ENCODE results near the gene PAPSS2. TPM values are rescaled to one million over a fixed set of nuclear protein-coding genes. Genes with fewer than 3 reads are reported as not detected.

PAPSS2 gene
- total and polyA plus RNA-seq, 4 donors, result 24.3 to 86.5 (median 59.3) TPM

- peaks cover 0 to 5% (median under 1%) of the 10 kb centered on the region in 4 donors for H3K36me3 ChIP-seq (ENCODE audit: control insufficient read depth in 4 of 4, insufficient read depth in 3 of 4, low read depth in 1 of 4, low read length in 3 of 4)
- H3K27ac ChIP-seq (ENCODE audit: low read depth in 1 of 2, low read length in 2 of 2), result no peak overlapping the region
These were observed 99.9 kb downstream of the PAPSS2 start for GRCh38 chr10:87759551-87759950.

More at GRCh38 chr10:87759551-87759950, 99.9 kb downstream of the PAPSS2 start:
- H3K9me3 ChIP-seq (ENCODE audit: control insufficient read depth in 4 of 4, low read length in 3 of 4), result no peaks in the 10 kb centered on the region
- H3K9ac ChIP-seq (ENCODE audit: low read depth in 1 of 2, low read length in 2 of 2), result no peak overlapping the region
- H3K4me3 ChIP-seq (ENCODE audit: low read depth in 1 of 3, low read length in 3 of 3), result no peak overlapping the region
- TF ChIP-seq ZBTB33 (IDR thresholded peaks at IDR 0.05) (no peak), GABPA (IDR thresholded peaks at IDR 0.05 in 1 of 2, conservative IDR thresholded peaks at IDR 0.05 in 1 of 2) (no peak), JUND (IDR thresholded peaks at IDR 0.05) (no peak), HNF4A (conservative IDR thresholded peaks at IDR 0.05) (no peak), SP1 (IDR thresholded peaks at IDR 0.05) (no peak), FOXA1 (IDR thresholded peaks at IDR 0.05) (no peak), MAX (IDR thresholded peaks at IDR 0.05) (no peak), TAF1 (conservative IDR thresholded peaks at IDR 0.05) (no peak), NR2F2 (IDR thresholded peaks at IDR 0.05) (no peak), RXRA (IDR thresholded peaks at IDR 0.05) (no peak), REST (IDR thresholded peaks at IDR 0.05) (no peak), CTCF (IDR thresholded peaks at IDR 0.05; ENCODE audit: low read depth, low read length, missing input control) (no peak), EGR1 (IDR thresholded peaks at IDR 0.05; ENCODE audit: low read depth in 2 of 2) (no peak), YY1 (IDR thresholded peaks at IDR 0.05) (no peak), ATF3 (IDR thresholded peaks at IDR 0.05) (no peak), RAD21 (IDR thresholded peaks at IDR 0.05) (no peak)
- H3K4me1 ChIP-seq (ENCODE audit: control insufficient read depth in 4 of 4, insufficient read depth in 4 of 4, low read length in 3 of 4), result peaks cover 0 to 2% (median 0%) of the 10 kb centered on the region in 4 donors
- no peak for DNase-seq (ENCODE audit: low spot score)
- H3K27me3 ChIP-seq (ENCODE audit: control insufficient read depth in 4 of 4, insufficient read depth in 4 of 4, low read length in 3 of 4), result no peaks in the 10 kb centered on the region

Data from liver (tissue), 9 donors.